Osteocyte (in vitro differentiated cells): Measurements from ENCODE around the gene TMUB1. TPM values are rescaled to one million over a fixed set of nuclear protein-coding genes. Genes with fewer than 3 reads are reported as not detected.

ENCODE experiments used
- DNase-seq: peaks from one replicate; pipeline ENCODE4 v3.0.0; 2021; ENCODE audit warnings: mixed read lengths; ENCODE audit not compliant: unreplicated experiment; ENCODE audit errors: extremely low spot score
- H3K27ac Mint-ChIP-seq: one replicate; pipeline ENCODE4 v1.8.0; 2021; ENCODE audit warnings: mild to moderate bottlenecking, mixed read lengths; ENCODE audit not compliant: unreplicated experiment
- H3K27me3 Mint-ChIP-seq: one replicate; pipeline ENCODE4 v1.8.0; 2021; ENCODE audit warnings: mixed read lengths; ENCODE audit not compliant: unreplicated experiment
- H3K36me3 Mint-ChIP-seq: one replicate; pipeline ENCODE4 v1.8.0; 2021; ENCODE audit warnings: mixed read lengths; ENCODE audit not compliant: unreplicated experiment
- H3K4me1 Mint-ChIP-seq: one replicate; pipeline ENCODE4 v1.8.0; 2021; ENCODE audit warnings: mixed read lengths; ENCODE audit not compliant: unreplicated experiment
- H3K4me3 Mint-ChIP-seq: one replicate; pipeline ENCODE4 v1.8.0; 2021; ENCODE audit warnings: mild to moderate bottlenecking, moderate library complexity, mixed read lengths; ENCODE audit not compliant: unreplicated experiment
- H3K9me3 Mint-ChIP-seq: one replicate; pipeline ENCODE4 v1.8.0; 2021; ENCODE audit warnings: mixed read lengths; ENCODE audit not compliant: unreplicated experiment
- total RNA-seq: library from RNA; stranded (reverse); gene quantifications from 2 replicates; pipeline ENCODE4 v1.2.1, GENCODE V29; 2021
- TF ChIP-seq, protein P1 (sequence below): fragments of 200-600 bp; sonication (generic); IDR thresholded peaks from 2 replicates; pipeline ENCODE4 v1.5.0; 2021; ENCODE audit warnings: antibody characterized with exemption, mild to moderate bottlenecking, moderate library complexity

Gene TMUB1
- total RNA-seq, 1 donor from 2014 or later, result 26.1 TPM

DNA sequence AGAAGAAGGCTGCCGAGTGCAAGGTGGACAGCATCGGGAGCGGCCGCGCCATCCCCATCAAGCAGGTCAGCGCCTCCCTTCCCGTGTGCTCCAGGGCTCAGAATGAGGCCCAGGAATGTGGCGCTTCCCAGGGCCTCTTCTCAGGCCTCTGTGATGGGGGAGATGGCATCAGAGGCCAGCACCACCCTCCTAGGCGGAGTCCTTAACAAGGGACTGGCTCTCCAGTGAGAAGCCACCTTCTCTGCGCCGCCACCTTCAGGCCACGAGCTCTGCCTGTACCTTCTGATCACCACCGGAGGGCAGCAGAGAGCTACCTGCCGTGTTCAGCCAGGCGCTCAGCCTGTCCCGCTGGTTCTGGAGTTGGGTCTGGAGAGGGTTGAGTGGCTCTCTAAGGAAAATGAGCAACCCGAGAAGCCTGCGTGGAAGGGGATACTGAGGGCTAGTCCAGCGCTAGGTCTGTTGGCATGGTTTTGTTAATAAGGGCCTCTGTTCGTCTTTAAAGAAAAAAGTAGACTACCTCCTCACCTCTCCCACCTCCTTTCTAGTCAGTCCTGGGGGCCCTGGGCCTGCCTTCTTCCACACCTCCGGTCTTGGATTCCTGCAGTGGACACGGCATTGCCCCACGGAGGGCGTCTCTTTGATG is 40.6 kb upstream of the TMUB1 start:
- H3K9me3 Mint-ChIP-seq, result no peaks in the 10 kb centered on the region
- H3K4me3 Mint-ChIP-seq, result no peak overlapping the region
- H3K36me3 Mint-ChIP-seq, result peaks cover 53% of the 10 kb centered on the region
- TF ChIP-seq, protein P1, sequence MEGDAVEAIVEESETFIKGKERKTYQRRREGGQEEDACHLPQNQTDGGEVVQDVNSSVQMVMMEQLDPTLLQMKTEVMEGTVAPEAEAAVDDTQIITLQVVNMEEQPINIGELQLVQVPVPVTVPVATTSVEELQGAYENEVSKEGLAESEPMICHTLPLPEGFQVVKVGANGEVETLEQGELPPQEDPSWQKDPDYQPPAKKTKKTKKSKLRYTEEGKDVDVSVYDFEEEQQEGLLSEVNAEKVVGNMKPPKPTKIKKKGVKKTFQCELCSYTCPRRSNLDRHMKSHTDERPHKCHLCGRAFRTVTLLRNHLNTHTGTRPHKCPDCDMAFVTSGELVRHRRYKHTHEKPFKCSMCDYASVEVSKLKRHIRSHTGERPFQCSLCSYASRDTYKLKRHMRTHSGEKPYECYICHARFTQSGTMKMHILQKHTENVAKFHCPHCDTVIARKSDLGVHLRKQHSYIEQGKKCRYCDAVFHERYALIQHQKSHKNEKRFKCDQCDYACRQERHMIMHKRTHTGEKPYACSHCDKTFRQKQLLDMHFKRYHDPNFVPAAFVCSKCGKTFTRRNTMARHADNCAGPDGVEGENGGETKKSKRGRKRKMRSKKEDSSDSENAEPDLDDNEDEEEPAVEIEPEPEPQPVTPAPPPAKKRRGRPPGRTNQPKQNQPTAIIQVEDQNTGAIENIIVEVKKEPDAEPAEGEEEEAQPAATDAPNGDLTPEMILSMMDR, result peak; percentile 97
- no peaks in the 10 kb centered on the region for H3K27me3 Mint-ChIP-seq
- H3K27ac Mint-ChIP-seq, result no peak overlapping the region
- peak; percentile 93 for DNase-seq
- peaks cover 6% of the 10 kb centered on the region for H3K4me1 Mint-ChIP-seq

DNA sequence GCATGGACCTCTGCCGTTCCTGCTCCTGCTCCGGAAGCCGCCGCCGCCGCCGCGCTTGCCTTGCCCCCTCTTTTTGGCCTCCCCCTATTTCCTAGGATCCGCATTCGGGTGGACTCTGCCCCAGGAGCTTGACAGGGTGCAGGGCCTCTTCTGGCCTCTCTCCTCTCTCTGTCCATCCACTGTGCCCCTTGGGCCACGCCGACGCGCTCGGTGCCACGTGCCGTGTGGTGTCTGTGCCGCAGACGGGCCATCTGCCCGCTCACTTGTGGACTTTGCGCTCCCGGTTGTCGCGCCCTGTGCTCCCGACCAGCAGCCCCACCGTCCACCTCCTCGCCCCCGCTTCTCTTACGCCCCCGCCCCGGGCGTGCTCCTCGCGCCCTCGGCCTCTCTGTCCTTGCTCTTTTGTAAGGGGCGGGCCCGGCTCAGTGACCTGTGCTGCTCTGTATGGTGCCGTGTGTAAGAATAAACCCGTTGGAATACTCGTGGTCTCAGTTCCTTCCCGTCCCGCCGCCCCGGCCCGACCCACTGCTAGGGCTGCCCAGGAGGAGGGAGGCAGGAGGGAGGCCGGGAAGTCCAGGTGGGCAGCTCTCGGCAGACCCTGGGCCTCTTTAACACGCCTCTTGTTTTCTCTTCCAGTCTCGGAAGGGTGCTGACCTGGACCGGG is 40.0 kb upstream of the TMUB1 start:
- no peak for DNase-seq
- no peaks in the 10 kb centered on the region for H3K9me3 Mint-ChIP-seq
- TF ChIP-seq, protein P1, result no peak
- H3K27me3 Mint-ChIP-seq, result no peaks in the 10 kb centered on the region
- H3K36me3 Mint-ChIP-seq, result peaks cover 52% of the 10 kb centered on the region
- H3K27ac Mint-ChIP-seq, result no peak overlapping the region
- no peak overlapping the region for H3K4me3 Mint-ChIP-seq
- H3K4me1 Mint-ChIP-seq, result peaks cover 6% of the 10 kb centered on the region

DNA sequence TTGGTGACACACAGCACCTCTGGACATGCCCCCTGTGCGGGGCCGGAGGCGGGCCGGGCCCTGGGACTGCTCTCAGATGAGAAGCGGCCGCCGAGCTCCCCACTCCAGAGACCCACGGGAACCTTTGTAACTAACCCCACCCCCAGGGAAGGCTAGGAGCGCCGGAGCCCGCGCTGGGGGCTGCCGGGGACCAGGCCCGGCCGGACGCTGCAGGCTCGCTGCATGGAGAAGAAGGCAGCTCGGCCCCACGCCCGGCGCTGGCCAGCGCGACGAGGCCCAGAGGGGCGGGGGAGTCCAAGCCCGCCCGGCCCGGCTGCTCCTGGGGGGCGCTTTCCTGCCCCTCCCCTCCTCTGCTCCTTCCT is 39.5 kb upstream of the TMUB1 start:
- Mint-ChIP-seq H3K36me3 (peaks cover 48% of the 10 kb centered on the region), H3K4me1 (peaks cover 6% of the 10 kb centered on the region), H3K9me3 (no peaks in the 10 kb centered on the region), H3K4me3 (no peak overlapping the region), H3K27me3 (no peaks in the 10 kb centered on the region), H3K27ac (no peak overlapping the region)
- TF ChIP-seq, protein P1, result no peak
- no peak for DNase-seq

DNA sequence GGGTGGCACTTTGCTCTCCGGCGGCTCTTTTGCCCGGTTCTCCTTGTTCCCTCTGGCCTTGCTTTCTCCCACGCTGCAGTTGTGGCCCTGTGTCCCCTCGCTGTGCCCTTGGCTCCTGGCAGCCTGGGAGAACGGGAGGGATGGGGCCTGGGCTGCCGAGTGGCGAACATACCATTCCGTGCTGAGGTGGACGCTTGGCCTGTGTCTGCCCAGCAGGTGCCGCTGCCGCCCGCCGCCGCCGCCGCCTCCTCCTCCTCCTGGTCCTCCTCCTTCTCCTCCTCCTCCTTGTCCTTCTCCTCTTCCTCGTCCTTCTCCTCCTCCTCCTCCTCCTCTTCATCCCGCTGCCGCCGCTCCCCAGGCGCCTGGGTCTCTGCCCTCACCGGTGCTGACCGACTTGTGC is 39.0 kb upstream of the TMUB1 start:
- Mint-ChIP-seq H3K9me3 (no peaks in the 10 kb centered on the region), H3K36me3 (peaks cover 46% of the 10 kb centered on the region), H3K4me1 (peaks cover 6% of the 10 kb centered on the region), H3K27me3 (no peaks in the 10 kb centered on the region), H3K27ac (no peak overlapping the region), H3K4me3 (no peak overlapping the region)
- TF ChIP-seq, protein P1, result no peak
- no peak for DNase-seq

DNA sequence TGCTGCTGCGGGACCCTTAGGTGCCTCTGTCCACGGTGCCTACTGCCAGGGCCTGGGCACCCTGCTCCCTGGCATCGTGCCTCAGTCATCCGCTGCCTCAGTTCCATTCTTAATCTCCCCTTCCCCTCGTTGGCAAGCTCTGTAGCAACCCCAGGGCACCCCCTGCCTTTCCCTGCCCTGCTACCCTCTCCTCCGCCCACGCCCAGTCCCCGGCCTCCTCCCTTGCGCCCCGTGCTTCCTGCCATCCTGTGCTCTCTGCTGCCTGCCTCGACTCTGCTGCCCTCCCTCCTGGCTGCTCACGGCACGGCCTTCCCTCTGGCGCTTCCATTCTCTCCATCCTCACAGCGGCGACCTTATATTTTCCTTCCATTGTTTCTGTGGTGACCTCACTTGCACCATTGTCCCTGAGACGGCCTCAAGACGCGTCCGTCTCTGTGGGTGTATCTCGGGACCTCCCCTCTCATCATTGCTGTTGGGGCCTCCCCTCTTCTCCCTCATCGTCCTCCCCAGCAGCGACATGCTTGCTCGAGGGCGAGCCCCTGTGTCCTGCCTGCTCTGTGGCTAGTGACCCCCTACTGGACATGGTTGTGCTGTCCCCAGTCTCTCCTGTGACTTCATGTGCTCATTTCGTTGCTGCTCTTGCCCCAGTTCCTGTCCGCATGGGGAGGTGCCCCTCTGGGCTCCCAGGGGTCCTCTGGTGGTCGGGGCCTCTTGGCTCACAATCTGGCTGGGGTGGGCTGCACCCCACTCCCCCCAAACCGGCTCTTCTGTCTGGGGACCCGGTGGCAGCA is 38.3 kb upstream of the TMUB1 start:
- peaks cover 6% of the 10 kb centered on the region for H3K4me1 Mint-ChIP-seq

More for the DNA sequence above, 38.3 kb upstream of the TMUB1 start:
- no peaks in the 10 kb centered on the region for H3K9me3 Mint-ChIP-seq
- peaks cover 46% of the 10 kb centered on the region for H3K36me3 Mint-ChIP-seq
- TF ChIP-seq, protein P1, result no peak
- DNase-seq, result no peak
- H3K27ac Mint-ChIP-seq, result no peak overlapping the region
- H3K27me3 Mint-ChIP-seq, result no peaks in the 10 kb centered on the region
- no peak overlapping the region for H3K4me3 Mint-ChIP-seq
